GM18505 (cell line): ENCODE results near the gene AVPR1B.

ENCODE experiments used
- ATAC-seq: cut with Tn5 transposase; IDR thresholded peaks from one replicate; pipeline ENCODE4 v1.9.1; 2021; ENCODE audit not compliant: unreplicated experiment
- POLR2A ChIP-seq: IDR thresholded peaks from 4 replicates; pipeline ENCODE4 v1.6.1; 2011; ENCODE audit warnings: borderline replicate concordance; ENCODE audit not compliant: insufficient read depth, insufficient read length; ENCODE audit errors: extremely low read depth

AVPR1B gene, protein sequence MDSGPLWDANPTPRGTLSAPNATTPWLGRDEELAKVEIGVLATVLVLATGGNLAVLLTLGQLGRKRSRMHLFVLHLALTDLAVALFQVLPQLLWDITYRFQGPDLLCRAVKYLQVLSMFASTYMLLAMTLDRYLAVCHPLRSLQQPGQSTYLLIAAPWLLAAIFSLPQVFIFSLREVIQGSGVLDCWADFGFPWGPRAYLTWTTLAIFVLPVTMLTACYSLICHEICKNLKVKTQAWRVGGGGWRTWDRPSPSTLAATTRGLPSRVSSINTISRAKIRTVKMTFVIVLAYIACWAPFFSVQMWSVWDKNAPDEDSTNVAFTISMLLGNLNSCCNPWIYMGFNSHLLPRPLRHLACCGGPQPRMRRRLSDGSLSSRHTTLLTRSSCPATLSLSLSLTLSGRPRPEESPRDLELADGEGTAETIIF

GRCh38 chr1:206117151-206117948 is at the start of gene AVPR1B:
Gene AVPR1B, minus strand, starts transcription at chr1:206117388. Its CDS starts 498 bp downstream, at chr1:206116890.
- no peak for ATAC-seq
- TF ChIP-seq POLR2A: no peak

DNA sequence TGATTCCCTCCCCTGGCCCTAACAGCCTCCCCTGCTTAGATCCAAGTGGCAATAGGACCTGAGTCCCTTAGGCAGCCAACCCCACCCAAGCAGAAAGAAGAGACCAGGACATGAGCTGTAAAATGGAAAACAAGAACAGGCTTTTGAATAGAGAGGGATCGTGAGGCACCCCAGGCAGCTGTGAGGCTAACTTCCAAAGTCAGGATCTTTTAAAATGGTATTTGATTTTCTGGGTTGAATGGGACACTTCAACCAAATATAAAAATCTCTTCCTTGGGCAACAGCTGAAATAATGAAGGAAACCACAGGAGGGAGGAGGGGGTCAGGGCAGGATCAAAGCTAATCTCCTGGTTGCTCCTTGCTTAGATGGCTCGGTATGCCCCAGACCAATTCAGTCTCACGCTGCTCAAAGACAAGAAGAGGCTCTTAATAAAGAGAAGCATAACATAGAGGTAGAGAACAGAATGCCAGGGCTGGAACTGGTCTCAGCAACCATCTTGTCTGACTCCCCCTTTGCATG is 28.6 kb upstream of the AVPR1B start:
- no peak for ATAC-seq
- no peak for TF ChIP-seq POLR2A

GRCh38 chr1:206144605-206145004 is 27.4 kb upstream of the AVPR1B start:
- no peak for ATAC-seq
- TF ChIP-seq POLR2A: no peak

GRCh38 chr1:206143537-206144172 is 26.5 kb upstream of the AVPR1B start:
- ATAC-seq: no peak

DNA sequence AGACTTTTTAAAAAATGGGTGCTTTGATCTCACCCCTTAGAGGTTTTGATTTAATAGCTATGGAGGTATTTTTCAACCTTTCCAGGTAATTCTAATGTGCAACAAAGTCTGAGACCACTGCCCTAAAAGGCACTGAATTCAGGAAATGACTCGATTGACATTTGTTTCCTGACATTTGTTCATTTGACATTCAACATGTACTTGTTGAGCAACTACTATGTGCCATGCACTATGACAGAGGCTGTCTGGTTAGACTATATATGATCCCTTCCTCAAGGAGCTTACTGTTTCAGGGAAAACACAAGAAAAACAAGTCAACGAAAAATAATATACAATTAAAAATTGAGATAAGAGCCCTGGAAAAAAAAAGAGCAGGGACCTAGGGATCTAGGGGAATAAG is 25.6 kb upstream of the AVPR1B start:
- no peak for TF ChIP-seq POLR2A

More at GRCh38 chr1:206143537-206144172, 26.5 kb upstream of the AVPR1B start:
- TF ChIP-seq POLR2A: no peak

DNA sequence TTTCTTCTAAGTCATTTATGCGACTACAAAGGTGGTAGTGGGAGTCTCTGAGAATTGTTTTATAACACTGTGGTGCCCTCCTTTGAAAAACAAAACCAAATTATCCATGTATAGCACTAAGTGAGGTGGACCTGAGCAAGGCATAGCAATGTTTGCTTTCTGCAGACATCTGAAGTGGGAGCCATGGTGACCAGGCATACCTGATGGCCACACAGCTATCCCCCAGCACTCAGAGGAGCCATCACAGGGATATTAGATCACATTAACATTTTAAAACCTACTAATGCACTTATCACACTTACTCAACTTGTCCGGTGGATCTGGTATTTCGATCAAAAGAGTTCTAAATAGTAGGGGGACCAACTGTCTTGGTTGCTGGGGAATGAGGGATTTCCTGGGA is 24.8 kb upstream of the AVPR1B start:
- no peak for ATAC-seq
- TF ChIP-seq POLR2A: no peak

More for the DNA sequence above, 25.6 kb upstream of the AVPR1B start:
- ATAC-seq: no peak

DNA sequence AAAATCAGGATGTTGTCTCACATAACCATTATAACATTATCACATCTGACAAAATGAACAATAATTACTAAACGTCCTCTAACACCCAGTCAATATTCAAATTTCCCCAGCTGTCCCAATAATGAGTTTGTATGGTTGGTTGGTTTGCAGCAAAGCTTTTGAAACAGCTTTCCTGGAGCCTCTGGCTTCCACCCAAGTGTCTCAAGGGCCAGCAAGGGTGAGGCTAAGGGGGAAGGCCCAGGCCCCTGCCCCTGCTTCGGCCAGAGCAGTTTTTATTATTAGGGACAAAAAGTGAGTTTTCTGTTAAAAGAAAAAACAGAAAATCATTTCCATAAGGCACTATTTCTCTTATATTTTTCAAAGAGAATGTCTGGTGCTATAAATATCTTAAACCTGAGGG is 19.1 kb upstream of the AVPR1B start:
- TF ChIP-seq POLR2A: no peak
- no peak for ATAC-seq

- no peak for TF ChIP-seq POLR2A
- no peak for ATAC-seq
These were observed 18.1 kb upstream of the AVPR1B start for GRCh38 chr1:206135248-206135647.

DNA sequence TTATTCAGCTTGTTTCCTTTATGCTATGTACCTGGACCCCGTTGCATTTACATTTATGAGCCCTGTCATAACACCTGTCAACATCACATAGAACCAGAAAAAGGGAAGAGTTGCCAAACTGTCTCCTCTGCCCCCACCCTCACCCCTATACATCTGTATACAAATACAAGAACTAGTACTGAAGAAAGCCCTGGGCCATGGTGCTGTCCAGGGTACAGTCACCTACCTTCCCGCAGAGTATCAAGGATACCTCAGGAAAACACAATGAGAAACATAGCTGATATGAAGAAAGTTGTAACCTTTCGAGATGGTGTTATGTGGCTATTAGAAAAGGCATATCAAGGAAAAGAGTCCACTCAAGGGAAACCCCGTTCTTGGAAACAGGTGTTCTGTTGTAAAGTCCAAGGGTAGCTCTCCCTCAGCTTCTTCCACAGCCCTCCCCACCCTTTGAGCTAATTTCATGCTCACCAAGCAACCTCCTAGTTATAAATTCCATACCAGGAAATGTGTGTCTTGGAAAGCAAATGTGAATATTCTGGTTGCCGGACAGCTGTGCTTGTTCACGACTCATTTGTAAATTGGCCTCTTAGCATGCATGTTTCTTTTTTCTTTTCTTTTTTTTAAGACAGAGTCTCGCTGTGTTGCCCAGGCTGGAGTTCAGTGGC is 16.7 kb upstream of the AVPR1B start:
- no peak for TF ChIP-seq POLR2A
- ATAC-seq: no peak

- ATAC-seq: no peak
- TF ChIP-seq POLR2A: no peak
These were observed 13.8 kb upstream of the AVPR1B start for GRCh38 chr1:206131037-206131436.

DNA sequence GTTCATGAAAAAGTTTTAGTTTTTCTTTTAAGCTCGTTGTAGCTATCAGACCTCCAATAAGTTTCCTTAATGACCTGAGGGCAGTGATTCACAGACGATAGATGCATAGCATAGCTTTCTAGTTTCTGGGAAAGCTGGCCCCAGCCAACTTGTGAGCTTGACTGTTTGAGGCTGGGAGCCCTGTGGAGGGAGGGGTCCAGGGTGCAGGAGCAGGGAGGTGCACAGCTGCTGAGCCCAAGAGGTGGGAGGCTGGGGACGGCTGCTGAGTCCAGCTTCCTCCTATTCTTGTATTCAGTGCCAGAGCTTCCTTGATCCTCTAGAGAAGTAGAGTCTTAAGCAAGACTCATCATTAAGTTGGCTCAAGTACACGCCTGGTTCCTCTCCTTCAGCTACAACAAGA is 11.0 kb upstream of the AVPR1B start:
- ATAC-seq: no peak
- TF ChIP-seq POLR2A: no peak

DNA sequence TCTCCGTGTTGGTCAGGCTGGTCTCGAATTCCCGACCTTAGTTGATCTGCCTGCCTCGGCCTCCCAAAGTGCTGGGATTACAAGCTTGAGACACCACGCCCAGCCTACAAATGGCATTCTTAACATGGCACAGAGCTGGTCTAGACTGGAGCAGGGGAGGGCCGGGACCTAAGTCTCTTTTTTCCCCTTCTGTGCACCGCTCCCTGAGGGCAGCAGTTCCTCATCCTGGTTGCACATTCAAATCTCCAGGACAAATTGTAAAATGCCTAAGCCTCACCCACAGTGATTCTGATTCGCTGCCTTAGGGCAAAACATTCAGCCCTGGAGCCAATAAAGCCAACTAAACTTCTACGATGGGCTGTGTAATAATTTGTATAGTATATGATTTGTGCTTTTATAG is 10.1 kb upstream of the AVPR1B start:
- no peak for TF ChIP-seq POLR2A
- ATAC-seq: no peak

- TF ChIP-seq POLR2A: no peak
- ATAC-seq: no peak
These were observed 8.2 kb upstream of the AVPR1B start for GRCh38 chr1:206125346-206125745.

DNA sequence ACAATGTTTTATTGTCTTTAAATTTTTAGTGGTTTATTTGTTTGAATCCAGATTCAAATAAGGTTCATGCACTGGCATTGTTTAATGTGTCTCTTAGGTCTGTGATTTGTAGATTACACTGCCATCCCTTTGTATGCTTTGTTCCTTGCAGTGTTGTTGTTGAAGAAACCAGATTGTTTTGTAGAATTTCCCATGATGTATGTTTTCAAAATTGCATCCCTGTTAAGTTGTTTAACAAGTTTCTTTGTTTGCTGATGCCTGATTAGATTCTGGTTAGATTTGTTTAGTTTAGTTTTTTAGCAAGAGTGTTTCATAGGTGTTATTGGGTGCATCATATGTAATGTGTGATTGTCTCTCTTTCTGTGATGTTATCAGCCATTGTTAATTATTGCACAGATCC is 5.5 kb upstream of the AVPR1B start:
- no peak for TF ChIP-seq POLR2A
- ATAC-seq: no peak

DNA sequence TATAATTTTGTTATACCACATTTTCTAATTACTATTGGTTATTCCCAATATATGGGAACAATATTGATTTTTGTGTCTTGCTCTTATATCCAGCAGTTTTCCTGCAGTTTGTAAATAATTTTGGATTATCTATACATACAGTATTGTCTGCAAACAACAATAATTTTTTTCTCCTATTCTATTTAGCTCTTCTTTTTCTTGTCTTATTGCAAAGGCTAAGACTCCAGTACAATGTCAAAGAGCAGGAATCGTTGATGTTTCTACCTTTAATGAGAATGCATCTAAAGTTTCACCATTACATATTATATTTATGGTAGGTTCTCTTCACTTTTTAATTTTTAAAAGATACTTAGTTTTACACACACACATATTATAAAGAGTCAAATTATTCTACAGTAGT is 4.1 kb upstream of the AVPR1B start:
- ATAC-seq: no peak
- no peak for TF ChIP-seq POLR2A
